ENCODE data around the gene PLEKHA8.

- TF ChIP-seq, protein P1, sequence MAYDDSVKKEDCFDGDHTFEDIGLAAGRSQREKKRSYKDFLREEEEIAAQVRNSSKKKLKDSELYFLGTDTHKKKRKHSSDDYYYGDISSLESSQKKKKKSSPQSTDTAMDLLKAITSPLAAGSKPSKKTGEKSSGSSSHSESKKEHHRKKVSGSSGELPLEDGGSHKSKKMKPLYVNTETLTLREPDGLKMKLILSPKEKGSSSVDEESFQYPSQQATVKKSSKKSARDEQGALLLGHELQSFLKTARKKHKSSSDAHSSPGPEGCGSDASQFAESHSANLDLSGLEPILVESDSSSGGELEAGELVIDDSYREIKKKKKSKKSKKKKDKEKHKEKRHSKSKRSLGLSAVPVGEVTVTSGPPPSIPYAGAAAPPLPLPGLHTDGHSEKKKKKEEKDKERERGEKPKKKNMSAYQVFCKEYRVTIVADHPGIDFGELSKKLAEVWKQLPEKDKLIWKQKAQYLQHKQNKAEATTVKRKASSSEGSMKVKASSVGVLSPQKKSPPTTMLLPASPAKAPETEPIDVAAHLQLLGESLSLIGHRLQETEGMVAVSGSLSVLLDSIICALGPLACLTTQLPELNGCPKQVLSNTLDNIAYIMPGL (CRISPR knock-in tag; IDR thresholded peaks at IDR 0.05) = no peak
- TF ChIP-seq, protein P2, sequence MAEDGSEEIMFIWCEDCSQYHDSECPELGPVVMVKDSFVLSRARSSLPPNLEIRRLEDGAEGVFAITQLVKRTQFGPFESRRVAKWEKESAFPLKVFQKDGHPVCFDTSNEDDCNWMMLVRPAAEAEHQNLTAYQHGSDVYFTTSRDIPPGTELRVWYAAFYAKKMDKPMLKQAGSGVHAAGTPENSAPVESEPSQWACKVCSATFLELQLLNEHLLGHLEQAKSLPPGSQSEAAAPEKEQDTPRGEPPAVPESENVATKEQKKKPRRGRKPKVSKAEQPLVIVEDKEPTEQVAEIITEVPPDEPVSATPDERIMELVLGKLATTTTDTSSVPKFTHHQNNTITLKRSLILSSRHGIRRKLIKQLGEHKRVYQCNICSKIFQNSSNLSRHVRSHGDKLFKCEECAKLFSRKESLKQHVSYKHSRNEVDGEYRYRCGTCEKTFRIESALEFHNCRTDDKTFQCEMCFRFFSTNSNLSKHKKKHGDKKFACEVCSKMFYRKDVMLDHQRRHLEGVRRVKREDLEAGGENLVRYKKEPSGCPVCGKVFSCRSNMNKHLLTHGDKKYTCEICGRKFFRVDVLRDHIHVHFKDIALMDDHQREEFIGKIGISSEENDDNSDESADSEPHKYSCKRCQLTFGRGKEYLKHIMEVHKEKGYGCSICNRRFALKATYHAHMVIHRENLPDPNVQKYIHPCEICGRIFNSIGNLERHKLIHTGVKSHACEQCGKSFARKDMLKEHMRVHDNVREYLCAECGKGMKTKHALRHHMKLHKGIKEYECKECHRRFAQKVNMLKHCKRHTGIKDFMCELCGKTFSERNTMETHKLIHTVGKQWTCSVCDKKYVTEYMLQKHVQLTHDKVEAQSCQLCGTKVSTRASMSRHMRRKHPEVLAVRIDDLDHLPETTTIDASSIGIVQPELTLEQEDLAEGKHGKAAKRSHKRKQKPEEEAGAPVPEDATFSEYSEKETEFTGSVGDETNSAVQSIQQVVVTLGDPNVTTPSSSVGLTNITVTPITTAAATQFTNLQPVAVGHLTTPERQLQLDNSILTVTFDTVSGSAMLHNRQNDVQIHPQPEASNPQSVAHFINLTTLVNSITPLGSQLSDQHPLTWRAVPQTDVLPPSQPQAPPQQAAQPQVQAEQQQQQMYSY (CRISPR knock-in tag; IDR thresholded peaks at IDR 0.05) = no peak
- TF ChIP-seq, protein P3, sequence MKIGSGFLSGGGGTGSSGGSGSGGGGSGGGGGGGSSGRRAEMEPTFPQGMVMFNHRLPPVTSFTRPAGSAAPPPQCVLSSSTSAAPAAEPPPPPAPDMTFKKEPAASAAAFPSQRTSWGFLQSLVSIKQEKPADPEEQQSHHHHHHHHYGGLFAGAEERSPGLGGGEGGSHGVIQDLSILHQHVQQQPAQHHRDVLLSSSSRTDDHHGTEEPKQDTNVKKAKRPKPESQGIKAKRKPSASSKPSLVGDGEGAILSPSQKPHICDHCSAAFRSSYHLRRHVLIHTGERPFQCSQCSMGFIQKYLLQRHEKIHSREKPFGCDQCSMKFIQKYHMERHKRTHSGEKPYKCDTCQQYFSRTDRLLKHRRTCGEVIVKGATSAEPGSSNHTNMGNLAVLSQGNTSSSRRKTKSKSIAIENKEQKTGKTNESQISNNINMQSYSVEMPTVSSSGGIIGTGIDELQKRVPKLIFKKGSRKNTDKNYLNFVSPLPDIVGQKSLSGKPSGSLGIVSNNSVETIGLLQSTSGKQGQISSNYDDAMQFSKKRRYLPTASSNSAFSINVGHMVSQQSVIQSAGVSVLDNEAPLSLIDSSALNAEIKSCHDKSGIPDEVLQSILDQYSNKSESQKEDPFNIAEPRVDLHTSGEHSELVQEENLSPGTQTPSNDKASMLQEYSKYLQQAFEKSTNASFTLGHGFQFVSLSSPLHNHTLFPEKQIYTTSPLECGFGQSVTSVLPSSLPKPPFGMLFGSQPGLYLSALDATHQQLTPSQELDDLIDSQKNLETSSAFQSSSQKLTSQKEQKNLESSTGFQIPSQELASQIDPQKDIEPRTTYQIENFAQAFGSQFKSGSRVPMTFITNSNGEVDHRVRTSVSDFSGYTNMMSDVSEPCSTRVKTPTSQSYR (CRISPR knock-in tag; IDR thresholded peaks at IDR 0.05) = no peak
- TF ChIP-seq USF2 (CRISPR knock-in tag; IDR thresholded peaks at IDR 0.05) (no peak), AFF4 (CRISPR knock-in tag; IDR thresholded peaks at IDR 0.05; ENCODE audit: borderline replicate concordance) (no peak), ZNF416 (CRISPR knock-in tag; IDR thresholded peaks at IDR 0.05) (no peak)
- TF ChIP-seq, protein P4, sequence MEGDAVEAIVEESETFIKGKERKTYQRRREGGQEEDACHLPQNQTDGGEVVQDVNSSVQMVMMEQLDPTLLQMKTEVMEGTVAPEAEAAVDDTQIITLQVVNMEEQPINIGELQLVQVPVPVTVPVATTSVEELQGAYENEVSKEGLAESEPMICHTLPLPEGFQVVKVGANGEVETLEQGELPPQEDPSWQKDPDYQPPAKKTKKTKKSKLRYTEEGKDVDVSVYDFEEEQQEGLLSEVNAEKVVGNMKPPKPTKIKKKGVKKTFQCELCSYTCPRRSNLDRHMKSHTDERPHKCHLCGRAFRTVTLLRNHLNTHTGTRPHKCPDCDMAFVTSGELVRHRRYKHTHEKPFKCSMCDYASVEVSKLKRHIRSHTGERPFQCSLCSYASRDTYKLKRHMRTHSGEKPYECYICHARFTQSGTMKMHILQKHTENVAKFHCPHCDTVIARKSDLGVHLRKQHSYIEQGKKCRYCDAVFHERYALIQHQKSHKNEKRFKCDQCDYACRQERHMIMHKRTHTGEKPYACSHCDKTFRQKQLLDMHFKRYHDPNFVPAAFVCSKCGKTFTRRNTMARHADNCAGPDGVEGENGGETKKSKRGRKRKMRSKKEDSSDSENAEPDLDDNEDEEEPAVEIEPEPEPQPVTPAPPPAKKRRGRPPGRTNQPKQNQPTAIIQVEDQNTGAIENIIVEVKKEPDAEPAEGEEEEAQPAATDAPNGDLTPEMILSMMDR (IDR thresholded peaks at IDR 0.05) = no peak
These were observed 9.8 kb upstream of the PLEKHA8 start for GRCh38 chr7:30018451-30018850.
